ENCODE data around the gene TNPO1.

Gene TNPO1

GRCh38 chr5:72848474-72849428, 32.3 kb downstream of the TNPO1 start (continued):
- TF ChIP-seq ZNF660 (tag by site-specific recombination; IDR thresholded peaks at IDR 0.05) (no peak), ZNF645 (tag by site-specific recombination; IDR thresholded peaks at IDR 0.05) (no peak), ZNF37A (tag by site-specific recombination; IDR thresholded peaks at IDR 0.05) (no peak), SCRT1 (tag by site-specific recombination; IDR thresholded peaks at IDR 0.05; ENCODE audit: borderline replicate concordance) (peak; percentile 91), ZNF10 (tag by site-specific recombination; IDR thresholded peaks at IDR 0.05) (no peak), PBX3 (CRISPR knock-in tag; IDR thresholded peaks at IDR 0.05) (no peak), ZBTB21 (tag by site-specific recombination; IDR thresholded peaks at IDR 0.05) (no peak), ZNF473 (tag by site-specific recombination; IDR thresholded peaks at IDR 0.05) (no peak), ZNF555 (tag by site-specific recombination; conservative IDR thresholded peaks at IDR 0.05) (no peak), TSHZ1 (tag by site-specific recombination; IDR thresholded peaks at IDR 0.05; ENCODE audit: borderline replicate concordance) (no peak), ZNF776 (tag by site-specific recombination; IDR thresholded peaks at IDR 0.05; ENCODE audit: borderline replicate concordance) (no peak), YY1 (tag by site-specific recombination; IDR thresholded peaks at IDR 0.05) (no peak), ZNF571 (tag by site-specific recombination; IDR thresholded peaks at IDR 0.05) (no peak), ZNF629 (tag by site-specific recombination; IDR thresholded peaks at IDR 0.05) (no peak), ZBTB20 (tag by site-specific recombination; IDR thresholded peaks at IDR 0.05) (peak; percentile 21; the same call in 1 of the 2 replicates), ZNF530 (tag by site-specific recombination; IDR thresholded peaks at IDR 0.05; ENCODE audit: low read depth) (no peak), ZNF548 (tag by site-specific recombination; IDR thresholded peaks at IDR 0.05) (no peak), KLF9 (tag by site-specific recombination; IDR thresholded peaks at IDR 0.05; ENCODE audit: low read depth) (no peak; the same call in 1 of the 2 replicates), ZNF416 (tag by site-specific recombination; IDR thresholded peaks at IDR 0.05) (no peak), ZNF521 (tag by site-specific recombination; IDR thresholded peaks at IDR 0.05) (no peak), ZNF692 (tag by site-specific recombination; IDR thresholded peaks at IDR 0.05) (peak; percentile 46), ZSCAN18 (tag by site-specific recombination; IDR thresholded peaks at IDR 0.05) (no peak), ZNF311 (tag by site-specific recombination; IDR thresholded peaks at IDR 0.05; ENCODE audit: borderline replicate concordance) (no peak), ZSCAN5A (tag by site-specific recombination; IDR thresholded peaks at IDR 0.05) (no peak), ZNF664 (tag by site-specific recombination; IDR thresholded peaks at IDR 0.05) (no peak)
